ENCODE measurements around the gene NRG2. TPM values are rescaled to one million over a fixed set of nuclear protein-coding genes. Genes with fewer than 3 reads are reported as not detected.
A peak's percentile ranks its signal among the peaks of the same experiment; 100 is the strongest.

NRG2 gene
- total and polyA plus RNA-seq, 4 donors: 2.4 to 11.5 (median 7.3) TPM

DNA sequence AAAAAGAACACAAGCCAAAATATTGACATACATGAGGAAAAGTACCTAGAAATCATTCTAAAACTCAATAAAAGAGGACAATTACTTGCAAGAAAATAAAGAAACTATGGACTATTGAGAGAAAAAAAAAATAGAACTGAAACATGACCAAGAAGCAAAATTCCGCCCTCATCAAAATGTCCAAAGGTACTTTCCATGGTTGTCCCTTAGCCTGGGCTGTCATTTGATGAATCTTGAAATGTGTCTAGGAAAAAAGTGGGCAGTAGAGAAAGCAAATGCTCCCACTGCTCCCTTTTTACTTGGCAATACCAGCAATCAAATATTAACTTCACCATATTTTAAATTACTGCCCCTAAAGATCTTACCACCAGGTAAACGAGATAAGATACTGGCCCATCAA, 10.8 kb downstream of the NRG2 start:
- no peaks in the 10 kb centered on the region for H3K27me3 ChIP-seq (ENCODE audit: control insufficient read depth, insufficient read depth, low read length)
- no peak overlapping the region for H3K27ac ChIP-seq (ENCODE audit: low read depth, low read length)
- H3K4me3 ChIP-seq (ENCODE audit: low read depth, low read length): no peak overlapping the region
- H3K4me1 ChIP-seq (ENCODE audit: control insufficient read depth, insufficient read depth, low read length): no peaks in the 10 kb centered on the region
- no peaks in the 10 kb centered on the region for H3K36me3 ChIP-seq (ENCODE audit: control insufficient read depth, insufficient read depth, low read length)
- H3K9me3 ChIP-seq (ENCODE audit: control insufficient read depth, insufficient read depth, low read length): no peaks in the 10 kb centered on the region
- no peak for DNase-seq (ENCODE audit: low read depth in 4 of 6, low spot score in 6 of 6)
- WGBS (ENCODE audit: insufficient coverage): no CpG with 5 or more reads among the region's 2 CpGs

DNA sequence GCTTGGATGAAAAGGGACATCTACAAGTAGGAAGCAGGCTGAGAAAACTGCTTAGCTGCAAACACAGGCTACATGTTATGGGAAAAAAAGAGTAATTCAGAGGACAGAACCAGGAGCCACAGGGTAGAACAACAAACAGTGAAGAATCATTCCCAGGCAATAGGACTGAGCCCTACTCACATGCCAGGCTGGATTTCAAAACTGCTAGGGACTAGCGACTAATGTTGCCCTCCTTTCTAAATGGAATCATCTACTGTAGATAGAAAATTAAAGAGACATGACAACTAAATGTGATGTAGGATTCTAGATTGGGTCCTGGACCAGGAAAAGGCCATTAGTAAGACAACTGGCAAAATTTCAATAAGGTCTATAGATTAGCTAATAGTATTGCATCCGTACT, 15.3 kb downstream of the NRG2 start:
- Histone ChIP-seq H3K9me3 (ENCODE audit: control insufficient read depth, insufficient read depth, low read length) (no peaks in the 10 kb centered on the region), H3K27me3 (ENCODE audit: control insufficient read depth, insufficient read depth, low read length) (no peaks in the 10 kb centered on the region), H3K4me3 (ENCODE audit: low read depth, low read length) (no peak overlapping the region), H3K27ac (ENCODE audit: low read depth, low read length) (no peak overlapping the region), H3K36me3 (ENCODE audit: control insufficient read depth, insufficient read depth, low read length) (no peaks in the 10 kb centered on the region), H3K4me1 (ENCODE audit: control insufficient read depth, insufficient read depth, low read length) (no peaks in the 10 kb centered on the region)
- WGBS (ENCODE audit: insufficient coverage): no CpG with 5 or more reads among the region's 2 CpGs
- no peak for DNase-seq (ENCODE audit: low read depth in 4 of 6, low spot score in 6 of 6)

DNA sequence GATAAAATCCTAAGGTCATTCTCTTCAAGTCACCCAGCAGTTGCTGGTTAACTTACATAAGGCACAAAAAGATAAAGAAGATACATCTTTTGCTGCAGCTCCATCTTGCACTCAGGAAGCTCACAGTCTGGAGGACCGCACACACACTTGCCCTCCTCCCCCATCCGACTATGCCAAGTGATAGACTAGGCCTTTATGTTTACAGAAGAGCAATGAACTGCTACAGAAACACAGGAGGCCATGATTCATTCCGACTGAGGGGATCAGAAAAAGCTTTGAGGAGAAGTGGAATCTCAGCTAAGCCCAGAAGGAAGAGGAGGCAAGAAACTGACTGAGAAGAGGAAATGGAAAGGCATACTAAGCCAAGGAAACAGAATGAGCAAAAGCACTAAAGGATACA, 17.4 kb downstream of the NRG2 start:
- no peaks in the 10 kb centered on the region for H3K36me3 ChIP-seq (ENCODE audit: control insufficient read depth, insufficient read depth, low read length)
- H3K4me1 ChIP-seq (ENCODE audit: control insufficient read depth, insufficient read depth, low read length): no peaks in the 10 kb centered on the region
- no peak overlapping the region for H3K4me3 ChIP-seq (ENCODE audit: low read depth, low read length)
- no peaks in the 10 kb centered on the region for H3K9me3 ChIP-seq (ENCODE audit: control insufficient read depth, insufficient read depth, low read length)
- 39% methylated on average over 2 of the region's 3 CpGs for WGBS (ENCODE audit: insufficient coverage)
- no peak for DNase-seq (ENCODE audit: low read depth in 4 of 6, low spot score in 6 of 6)
- H3K27ac ChIP-seq (ENCODE audit: low read depth, low read length): no peak overlapping the region
- H3K27me3 ChIP-seq (ENCODE audit: control insufficient read depth, insufficient read depth, low read length): no peaks in the 10 kb centered on the region

DNA sequence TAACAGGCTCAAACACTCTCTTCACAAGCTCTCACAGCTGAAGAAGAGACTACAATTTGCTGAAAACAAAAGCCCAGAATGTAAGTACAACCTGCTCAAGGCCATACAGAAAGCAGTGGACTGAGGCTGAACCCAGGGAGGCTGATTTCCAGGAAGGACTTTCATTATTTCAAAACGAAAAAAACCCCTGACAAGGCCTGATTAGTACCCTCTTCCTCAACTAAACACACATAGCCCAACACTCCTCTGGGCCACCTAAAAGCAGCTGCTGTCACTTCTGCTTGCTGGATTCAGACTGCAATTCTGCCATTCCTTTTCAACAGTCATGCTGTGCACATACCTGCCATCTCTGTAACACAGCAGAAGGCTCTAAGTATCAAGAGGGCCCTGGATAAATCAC, 18.2 kb downstream of the NRG2 start:
- Histone ChIP-seq H3K36me3 (ENCODE audit: control insufficient read depth, insufficient read depth, low read length) (no peaks in the 10 kb centered on the region), H3K4me1 (ENCODE audit: control insufficient read depth, insufficient read depth, low read length) (no peaks in the 10 kb centered on the region), H3K4me3 (ENCODE audit: low read depth, low read length) (no peak overlapping the region), H3K27ac (ENCODE audit: low read depth, low read length) (no peak overlapping the region), H3K27me3 (ENCODE audit: control insufficient read depth, insufficient read depth, low read length) (no peaks in the 10 kb centered on the region), H3K9me3 (ENCODE audit: control insufficient read depth, insufficient read depth, low read length) (no peaks in the 10 kb centered on the region)
- WGBS (ENCODE audit: insufficient coverage): 55% methylated on average over 1 of the region's 1 CpG
- no peak for DNase-seq (ENCODE audit: low read depth in 4 of 6, low spot score in 6 of 6)

DNA sequence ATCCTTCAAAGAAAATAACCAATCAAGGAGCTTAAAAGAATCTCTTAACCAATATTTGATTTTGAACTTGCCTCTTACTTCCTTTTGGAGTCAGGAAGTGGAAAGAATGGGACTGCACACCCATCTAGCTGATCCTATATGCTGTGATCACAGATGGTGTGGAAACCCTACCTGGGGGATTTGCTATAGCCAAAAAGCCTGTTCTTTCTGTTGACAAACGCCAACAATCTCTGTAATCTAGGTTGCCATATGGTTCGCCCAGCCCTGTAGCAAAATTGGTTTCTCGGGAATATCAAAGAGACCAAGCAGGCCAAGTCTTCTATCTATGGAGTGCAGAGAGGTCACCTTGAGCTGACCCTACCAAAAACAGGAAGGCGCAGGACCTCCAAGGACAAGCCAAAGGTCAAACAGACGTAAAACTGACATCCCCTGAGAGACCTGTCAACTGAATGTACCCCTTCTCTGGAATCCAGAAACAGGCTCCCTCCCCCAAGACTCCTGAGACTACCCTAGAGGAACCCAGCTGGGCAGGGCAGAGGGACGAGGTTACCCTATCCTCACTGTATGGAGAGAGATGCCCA, 19.4 kb downstream of the NRG2 start:
- Histone ChIP-seq H3K9me3 (ENCODE audit: control insufficient read depth, insufficient read depth, low read length) (no peaks in the 10 kb centered on the region), H3K27me3 (ENCODE audit: control insufficient read depth, insufficient read depth, low read length) (no peaks in the 10 kb centered on the region), H3K36me3 (ENCODE audit: control insufficient read depth, insufficient read depth, low read length) (no peaks in the 10 kb centered on the region), H3K27ac (ENCODE audit: low read depth, low read length) (no peak overlapping the region), H3K4me1 (ENCODE audit: control insufficient read depth, insufficient read depth, low read length) (no peaks in the 10 kb centered on the region), H3K4me3 (ENCODE audit: low read depth, low read length) (no peak overlapping the region)
- no peak for DNase-seq (ENCODE audit: low read depth in 4 of 6, low spot score in 6 of 6)
- 93% methylated on average over 4 of the region's 6 CpGs for WGBS (ENCODE audit: insufficient coverage)

DNA sequence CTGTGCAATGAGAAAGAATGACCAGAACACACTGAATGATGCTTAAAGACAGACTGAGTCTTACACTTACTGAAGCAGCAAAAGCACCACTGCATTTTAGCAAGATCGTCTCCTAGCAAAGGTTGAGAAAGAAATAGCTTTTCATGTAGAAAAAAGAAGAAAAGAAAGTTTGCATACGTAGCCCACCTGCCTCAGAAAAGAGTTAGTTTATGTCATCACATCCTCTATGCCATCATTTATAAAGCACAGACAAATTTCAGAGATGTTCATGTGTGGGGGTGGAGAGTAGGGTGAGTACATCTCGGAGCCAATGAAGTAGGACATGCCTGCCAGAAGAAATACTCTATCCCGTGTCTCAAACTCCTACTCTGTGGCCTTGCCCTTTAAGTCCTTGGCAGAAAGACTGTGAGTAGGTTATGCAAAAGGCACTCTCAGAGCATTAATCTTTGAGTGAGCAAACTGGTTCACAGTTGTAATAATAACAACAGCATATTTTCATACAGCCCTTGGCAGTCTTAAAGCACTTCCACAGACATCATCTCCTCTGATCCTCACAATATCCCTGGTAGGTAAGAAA, 22.4 kb downstream of the NRG2 start:
- DNase-seq (ENCODE audit: low read depth in 4 of 6, low spot score in 6 of 6): peak in 1 of 6 donors; percentile 8
- Histone ChIP-seq H3K27me3 (ENCODE audit: control insufficient read depth, insufficient read depth, low read length) (no peaks in the 10 kb centered on the region), H3K36me3 (ENCODE audit: control insufficient read depth, insufficient read depth, low read length) (no peaks in the 10 kb centered on the region), H3K27ac (ENCODE audit: low read depth, low read length) (no peak overlapping the region), H3K4me3 (ENCODE audit: low read depth, low read length) (no peak overlapping the region), H3K9me3 (ENCODE audit: control insufficient read depth, insufficient read depth, low read length) (no peaks in the 10 kb centered on the region), H3K4me1 (ENCODE audit: control insufficient read depth, insufficient read depth, low read length) (no peaks in the 10 kb centered on the region)
- WGBS (ENCODE audit: insufficient coverage): no CpG with 5 or more reads among the region's 4 CpGs

DNA sequence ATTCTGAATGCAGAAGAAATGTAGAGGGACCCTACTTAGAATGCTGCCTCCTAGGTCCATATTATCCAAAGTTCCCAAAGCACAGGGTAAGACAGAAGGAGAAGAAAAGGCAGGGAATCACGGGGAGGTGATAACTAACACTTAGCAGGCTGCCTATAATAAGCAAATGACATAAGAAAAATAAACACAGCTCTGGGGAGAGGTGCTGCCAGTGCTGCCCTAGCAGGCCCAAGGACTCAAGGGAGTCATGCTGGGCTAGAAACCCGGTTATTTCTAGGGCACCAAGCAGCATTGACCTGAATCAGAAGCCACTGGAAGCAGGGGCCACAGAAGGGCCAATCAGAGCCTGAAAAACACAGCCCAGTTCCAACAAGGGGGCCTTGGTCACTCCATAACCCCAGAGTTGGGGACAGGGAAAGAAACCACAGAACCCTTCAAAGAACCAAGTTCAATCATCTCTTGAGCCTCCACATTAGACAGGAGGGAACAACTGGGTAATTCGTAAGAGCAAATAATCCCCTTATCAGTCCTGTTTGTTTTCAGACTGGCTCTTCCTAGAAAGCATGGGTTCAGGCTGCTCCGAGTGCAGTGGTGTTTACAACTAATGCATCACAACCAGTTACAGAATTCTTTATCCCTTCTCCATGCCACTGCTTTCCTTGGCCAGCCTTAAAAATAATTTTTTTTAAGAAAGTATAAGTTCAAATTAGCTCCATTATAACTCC, 24.0 kb downstream of the NRG2 start:
- Histone ChIP-seq H3K9me3 (ENCODE audit: control insufficient read depth, insufficient read depth, low read length) (no peaks in the 10 kb centered on the region), H3K4me1 (ENCODE audit: control insufficient read depth, insufficient read depth, low read length) (no peaks in the 10 kb centered on the region), H3K27ac (ENCODE audit: low read depth, low read length) (no peak overlapping the region), H3K4me3 (ENCODE audit: low read depth, low read length) (no peak overlapping the region), H3K27me3 (ENCODE audit: control insufficient read depth, insufficient read depth, low read length) (no peaks in the 10 kb centered on the region), H3K36me3 (ENCODE audit: control insufficient read depth, insufficient read depth, low read length) (no peaks in the 10 kb centered on the region)
- 42% methylated on average over 1 of the region's 4 CpGs for WGBS (ENCODE audit: insufficient coverage)
- DNase-seq (ENCODE audit: low read depth in 4 of 6, low spot score in 6 of 6): no peak

DNA sequence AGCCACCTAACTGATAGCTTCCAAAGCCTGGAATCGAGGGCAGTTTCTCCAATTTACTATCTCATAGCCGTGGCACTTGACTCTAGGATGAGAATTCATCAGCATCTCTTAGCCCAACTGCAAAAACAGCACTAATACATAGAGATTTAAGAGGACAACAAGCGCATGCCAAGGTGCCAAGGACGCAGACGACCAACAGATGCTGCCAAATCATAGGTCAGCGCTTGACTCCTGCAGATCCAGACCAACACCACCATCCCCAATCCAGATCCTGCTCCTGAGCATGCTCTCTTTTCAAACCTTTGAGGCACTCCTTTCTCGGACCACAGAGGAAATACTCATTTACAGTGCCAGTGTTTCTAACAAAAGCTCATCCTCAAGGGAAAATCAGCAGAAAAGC, 24.6 kb downstream of the NRG2 start:
- Histone ChIP-seq H3K4me3 (ENCODE audit: low read depth, low read length) (no peak overlapping the region), H3K9me3 (ENCODE audit: control insufficient read depth, insufficient read depth, low read length) (no peaks in the 10 kb centered on the region), H3K27ac (ENCODE audit: low read depth, low read length) (no peak overlapping the region), H3K27me3 (ENCODE audit: control insufficient read depth, insufficient read depth, low read length) (no peaks in the 10 kb centered on the region), H3K4me1 (ENCODE audit: control insufficient read depth, insufficient read depth, low read length) (no peaks in the 10 kb centered on the region), H3K36me3 (ENCODE audit: control insufficient read depth, insufficient read depth, low read length) (no peaks in the 10 kb centered on the region)
- DNase-seq (ENCODE audit: low read depth in 4 of 6, low spot score in 6 of 6): no peak
- 88% methylated on average over 6 of the region's 7 CpGs for WGBS (ENCODE audit: insufficient coverage)

DNA sequence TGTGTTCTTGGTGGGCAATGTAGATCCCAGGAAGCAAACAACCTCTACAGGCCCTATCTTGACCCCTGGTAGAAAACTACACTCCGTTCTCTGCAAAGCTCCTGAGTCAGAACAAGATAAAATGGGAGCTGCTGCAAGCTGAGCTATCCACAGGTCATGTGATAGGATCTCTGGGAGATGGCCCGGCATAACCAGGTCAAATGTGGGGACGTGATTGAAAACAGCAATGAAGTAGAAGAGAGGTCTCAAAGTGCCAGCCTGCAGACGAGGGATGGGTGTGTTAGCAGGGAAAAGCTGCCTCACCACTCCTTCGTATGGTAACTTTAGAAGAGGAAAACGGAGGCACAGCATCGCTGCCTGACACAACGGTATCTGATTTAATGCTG, 25.0 kb downstream of the NRG2 start:
- DNase-seq (ENCODE audit: low read depth in 4 of 6, low spot score in 6 of 6): no peak
- Histone ChIP-seq H3K36me3 (ENCODE audit: control insufficient read depth, insufficient read depth, low read length) (no peaks in the 10 kb centered on the region), H3K4me1 (ENCODE audit: control insufficient read depth, insufficient read depth, low read length) (no peaks in the 10 kb centered on the region), H3K27me3 (ENCODE audit: control insufficient read depth, insufficient read depth, low read length) (no peaks in the 10 kb centered on the region), H3K4me3 (ENCODE audit: low read depth, low read length) (no peak overlapping the region), H3K27ac (ENCODE audit: low read depth, low read length) (no peak overlapping the region), H3K9me3 (ENCODE audit: control insufficient read depth, insufficient read depth, low read length) (no peaks in the 10 kb centered on the region)
- WGBS (ENCODE audit: insufficient coverage): 79% methylated on average over 7 of the region's 8 CpGs

All from spinal cord (tissue), 10 donors.